ENCODE measurements around the gene RYR2.

DNA sequence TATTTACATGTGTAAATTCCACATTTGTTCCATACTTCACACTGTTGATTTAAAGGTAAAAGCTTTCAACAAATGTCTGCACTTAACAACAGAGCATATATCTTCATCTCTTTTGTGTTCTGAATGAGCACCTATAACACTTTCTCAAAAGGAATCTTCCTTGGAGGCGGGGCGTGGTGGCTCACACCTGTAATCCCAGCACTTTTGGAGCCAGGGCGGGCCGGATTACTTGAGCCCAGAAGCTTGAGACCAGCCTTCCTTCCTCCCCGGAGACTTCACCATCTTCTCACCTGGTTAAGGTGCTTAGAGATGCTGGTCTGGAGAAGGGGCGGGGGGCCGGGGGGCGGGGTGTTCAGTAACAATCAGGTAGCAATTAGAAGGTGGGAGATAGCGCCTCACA, 16.5 kb downstream of the RYR2 start:
- TF ChIP-seq, protein P1, sequence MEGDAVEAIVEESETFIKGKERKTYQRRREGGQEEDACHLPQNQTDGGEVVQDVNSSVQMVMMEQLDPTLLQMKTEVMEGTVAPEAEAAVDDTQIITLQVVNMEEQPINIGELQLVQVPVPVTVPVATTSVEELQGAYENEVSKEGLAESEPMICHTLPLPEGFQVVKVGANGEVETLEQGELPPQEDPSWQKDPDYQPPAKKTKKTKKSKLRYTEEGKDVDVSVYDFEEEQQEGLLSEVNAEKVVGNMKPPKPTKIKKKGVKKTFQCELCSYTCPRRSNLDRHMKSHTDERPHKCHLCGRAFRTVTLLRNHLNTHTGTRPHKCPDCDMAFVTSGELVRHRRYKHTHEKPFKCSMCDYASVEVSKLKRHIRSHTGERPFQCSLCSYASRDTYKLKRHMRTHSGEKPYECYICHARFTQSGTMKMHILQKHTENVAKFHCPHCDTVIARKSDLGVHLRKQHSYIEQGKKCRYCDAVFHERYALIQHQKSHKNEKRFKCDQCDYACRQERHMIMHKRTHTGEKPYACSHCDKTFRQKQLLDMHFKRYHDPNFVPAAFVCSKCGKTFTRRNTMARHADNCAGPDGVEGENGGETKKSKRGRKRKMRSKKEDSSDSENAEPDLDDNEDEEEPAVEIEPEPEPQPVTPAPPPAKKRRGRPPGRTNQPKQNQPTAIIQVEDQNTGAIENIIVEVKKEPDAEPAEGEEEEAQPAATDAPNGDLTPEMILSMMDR (IDR thresholded peaks at IDR 0.05): no peak
- no peak for TF ChIP-seq POLR2A (IDR thresholded peaks at IDR 0.05)
